Progenitor cell of endocrine pancreas (in vitro differentiated cells): Measurements from ENCODE around the gene CBL. TPM values are rescaled to one million over a fixed set of nuclear protein-coding genes. Genes with fewer than 3 reads are reported as not detected.

ENCODE experiments used
- DNase-seq: peaks from one replicate; pipeline ENCODE4 v3.0.0; 2021; ENCODE audit warnings: low spot score; ENCODE audit not compliant: unreplicated experiment
- H3K27ac Mint-ChIP-seq: 2 replicates; pipeline ENCODE4 v1.8.0; 2021; ENCODE audit warnings: mild to moderate bottlenecking, moderate library complexity, mixed read lengths
- H3K27me3 Mint-ChIP-seq: 2 replicates; pipeline ENCODE4 v1.8.0; 2021; ENCODE audit warnings: mixed read lengths
- H3K36me3 Mint-ChIP-seq: 2 replicates; pipeline ENCODE4 v1.8.0; 2022; ENCODE audit warnings: mixed read lengths; ENCODE audit not compliant: insufficient read depth
- H3K4me1 Mint-ChIP-seq: 2 replicates; pipeline ENCODE4 v1.8.0; 2021; ENCODE audit warnings: low read depth, mixed read lengths
- H3K4me3 Mint-ChIP-seq: 2 replicates; pipeline ENCODE4 v1.8.0; 2021; ENCODE audit warnings: low read depth, mild to moderate bottlenecking, moderate library complexity, mixed read lengths
- H3K9me3 Mint-ChIP-seq: 2 replicates; pipeline ENCODE4 v1.8.0; 2021; ENCODE audit warnings: low read depth, mixed read lengths
- CTCF ChIP-seq: fragments of 200-600 bp; sonication (generic); IDR thresholded peaks from one replicate; pipeline ENCODE4 v1.5.0; 2021; ENCODE audit warnings: antibody characterized with exemption, mild to moderate bottlenecking; ENCODE audit not compliant: unreplicated experiment
- total RNA-seq: library from RNA; stranded (reverse); gene quantifications from 2 replicates; pipeline ENCODE4 v1.2.1, GENCODE V29; 2021

Gene CBL
- total RNA-seq, 1 donor from 2014 or later = 26.4 TPM

DNA sequence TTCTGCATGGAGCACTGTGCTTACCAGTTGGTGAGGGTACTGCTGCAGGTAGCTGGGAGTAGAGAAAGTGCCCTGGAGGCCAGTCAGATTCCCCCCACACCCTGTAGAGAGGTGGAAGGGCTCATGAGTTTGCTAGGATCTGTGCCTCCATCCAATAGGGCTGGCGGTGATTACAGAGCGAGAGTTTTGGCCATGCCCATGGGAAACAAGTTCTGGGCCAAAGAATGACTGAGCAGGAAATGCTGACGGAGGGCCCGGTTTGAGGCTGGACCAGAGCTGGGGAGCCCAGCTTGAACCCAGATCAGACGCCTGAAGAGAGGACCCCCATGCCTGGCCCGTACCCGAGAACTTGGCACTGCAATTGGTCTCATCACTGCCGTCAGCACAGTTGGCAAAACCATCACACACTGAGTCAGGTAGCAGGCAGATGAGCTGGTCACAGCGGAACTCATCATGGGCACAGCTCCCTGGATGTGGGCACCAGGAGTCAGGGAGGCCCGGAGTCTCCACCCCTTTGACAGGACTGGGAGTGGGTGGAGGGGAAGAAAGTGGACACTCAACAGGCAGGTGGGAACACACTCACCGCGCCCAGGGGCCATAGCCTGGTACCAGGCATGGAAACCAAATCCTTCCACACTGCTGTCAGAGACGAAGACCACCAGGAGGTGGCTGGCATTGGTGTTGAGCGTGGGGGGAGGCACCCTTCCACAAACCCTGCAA is 138.3 kb downstream of the CBL start:
- no peak overlapping the region for H3K27ac Mint-ChIP-seq
- peaks cover 66% of the 10 kb centered on the region for H3K27me3 Mint-ChIP-seq
- no peak for TF ChIP-seq CTCF
- no peaks in the 10 kb centered on the region for H3K9me3 Mint-ChIP-seq
- no peak overlapping the region for H3K4me3 Mint-ChIP-seq
- H3K4me1 Mint-ChIP-seq = no peaks in the 10 kb centered on the region
- H3K36me3 Mint-ChIP-seq = no peaks in the 10 kb centered on the region
- DNase-seq = no peak

GRCh38 chr11:119345685-119346084 is 139.5 kb downstream of the CBL start:
- Mint-ChIP-seq H3K27me3 (peaks cover 69% of the 10 kb centered on the region), H3K27ac (no peak overlapping the region), H3K9me3 (no peaks in the 10 kb centered on the region), H3K4me1 (no peaks in the 10 kb centered on the region), H3K36me3 (no peaks in the 10 kb centered on the region), H3K4me3 (no peak overlapping the region)
- no peak for DNase-seq
- TF ChIP-seq CTCF = no peak

- H3K4me1 Mint-ChIP-seq = no peaks in the 10 kb centered on the region
- no peaks in the 10 kb centered on the region for H3K9me3 Mint-ChIP-seq
- peaks cover 66% of the 10 kb centered on the region for H3K27me3 Mint-ChIP-seq
- no peaks in the 10 kb centered on the region for H3K36me3 Mint-ChIP-seq
- DNase-seq = no peak
- no peak for TF ChIP-seq CTCF
- no peak within 1 kb of the TSS for H3K27ac Mint-ChIP-seq
- H3K4me3 Mint-ChIP-seq = no peak within 1 kb of the TSS
These were observed 140.5 kb downstream of the CBL start, which contains the start of gene MFRP for GRCh38 chr11:119346605-119347004. MFRP (minus strand) TSS chr11:119346705; CDS start chr11:119346513, 192 bp downstream.

- H3K4me1 Mint-ChIP-seq = no peaks in the 10 kb centered on the region
- no peak for TF ChIP-seq CTCF
- H3K27me3 Mint-ChIP-seq = peaks cover 64% of the 10 kb centered on the region
- no peaks in the 10 kb centered on the region for H3K9me3 Mint-ChIP-seq
- no peaks in the 10 kb centered on the region for H3K36me3 Mint-ChIP-seq
- no peak overlapping the region for H3K27ac Mint-ChIP-seq
- H3K4me3 Mint-ChIP-seq = no peak overlapping the region
- no peak for DNase-seq
These were observed 141.1 kb downstream of the CBL start for GRCh38 chr11:119347242-119347641.

GRCh38 chr11:119347940-119348605 is 141.9 kb downstream of the CBL start:
- Mint-ChIP-seq H3K27ac (no peak overlapping the region), H3K4me3 (no peak overlapping the region), H3K4me1 (peaks cover 3% of the 10 kb centered on the region), H3K36me3 (no peaks in the 10 kb centered on the region), H3K9me3 (no peaks in the 10 kb centered on the region), H3K27me3 (peaks cover 58% of the 10 kb centered on the region)
- TF ChIP-seq CTCF = no peak
- no peak for DNase-seq
